Testis (tissue), 2 donors: Measurements from ENCODE around the gene SMAGP.

ENCODE experiments used
- CTCF ChIP-seq, 3 experiments: fragments of 450-650 bp in 2 of 3; fragments of 200-600 bp in 1 of 3; sonication (generic) in 1 of 3; IDR thresholded peaks; one replicate each; pipeline ENCODE4 v1.5.1; 2016 to 2019; ENCODE audit warnings: antibody characterized with exemption in 3 of 3, mild to moderate bottlenecking in 2 of 3, moderate library complexity in 1 of 3
- POLR2A ChIP-seq: fragments of 450-650 bp; IDR thresholded peaks from one replicate; pipeline ENCODE4 v1.6.1; 2017; ENCODE audit warnings: antibody characterized with exemption, mild to moderate bottlenecking, moderate library complexity

GRCh38 chr12:51200806-51201205, 69.4 kb downstream of the SMAGP start:
- no peak for TF ChIP-seq POLR2A
- no peak for TF ChIP-seq CTCF (IDR thresholded peaks at IDR 0.05)
